ENCODE data around the gene DCLK1. TPM values are rescaled to one million over a fixed set of nuclear protein-coding genes. Genes with fewer than 3 reads are reported as not detected.

Gene DCLK1
- total RNA-seq, 1 experiment from 2014 or later, result 36.2 TPM

DNA sequence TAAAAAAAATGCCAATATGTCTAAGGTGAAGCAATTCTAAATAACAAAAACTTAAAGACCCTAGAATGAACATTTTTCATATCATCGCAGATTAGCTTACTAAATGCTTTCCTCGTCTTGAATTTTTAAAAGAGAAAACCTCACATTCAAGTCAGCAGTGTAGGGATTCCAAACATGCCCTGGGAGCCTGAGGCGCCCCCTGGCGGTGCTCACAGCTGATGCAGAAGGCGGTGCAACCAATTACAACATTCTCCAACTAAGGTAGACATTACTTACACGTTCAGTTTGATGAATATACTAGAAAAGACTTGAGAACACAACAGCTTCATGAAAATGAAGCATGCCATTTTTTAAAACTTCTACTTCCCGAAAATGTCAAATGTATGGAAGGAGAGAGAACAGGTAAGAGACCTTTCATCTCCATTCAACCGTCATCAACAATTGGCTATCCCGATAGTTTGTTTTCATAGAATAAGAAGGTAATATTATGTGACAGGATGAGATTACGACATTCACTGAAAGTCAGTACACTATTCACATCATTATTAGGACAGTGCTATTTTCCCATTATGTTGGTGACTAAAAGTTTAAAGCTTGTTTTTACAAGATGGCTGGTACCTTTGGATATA lies 304.4 kb downstream of the DCLK1 start:
- H3K36me3 Mint-ChIP-seq (ENCODE audit: insufficient read depth in 1 of 3, low read depth in 3 of 3), result peaks cover 1 to 32% (median 10%) of the 10 kb centered on the region in 3 experiments; a peak in 4 of 7 replicates
- H3K4me2 ChIP-seq (ENCODE audit: insufficient read depth, insufficient read length, low read length), result no peak overlapping the region
- no peak overlapping the region for H2BK20ac ChIP-seq (ENCODE audit: low read depth, low read length, poor library complexity, severe bottlenecking)
- no peaks in the 10 kb centered on the region for H3K9me3 Mint-ChIP-seq
- no peak overlapping the region for H2BK15ac ChIP-seq (ENCODE audit: low read depth, low read length)
- no peak overlapping the region for H3K27ac Mint-ChIP-seq
- H3K56ac ChIP-seq (ENCODE audit: insufficient read length, low read depth, low read length), result no peak overlapping the region
- no peaks in the 10 kb centered on the region for H3K27me3 ChIP-seq (ENCODE audit: insufficient read depth, low read length)
- no CpG with 5 or more reads among the region's 10 CpGs for WGBS (ENCODE audit: extremely low coverage, insufficient read length, low lambda C conversion rate)
- no peak overlapping the region for H3K14ac ChIP-seq (ENCODE audit: insufficient read depth, low read length)
- H3K27me3 Mint-ChIP-seq (ENCODE audit: low read depth), result no peaks in the 10 kb centered on the region
- H3K9ac ChIP-seq (ENCODE audit: extremely low read depth, insufficient read length, low read length), result no peak overlapping the region
- H3K79me1 ChIP-seq (ENCODE audit: insufficient read depth, low read depth, low read length, poor library complexity, severe bottlenecking), result no peaks in the 10 kb centered on the region
- TF ChIP-seq, protein P1, sequence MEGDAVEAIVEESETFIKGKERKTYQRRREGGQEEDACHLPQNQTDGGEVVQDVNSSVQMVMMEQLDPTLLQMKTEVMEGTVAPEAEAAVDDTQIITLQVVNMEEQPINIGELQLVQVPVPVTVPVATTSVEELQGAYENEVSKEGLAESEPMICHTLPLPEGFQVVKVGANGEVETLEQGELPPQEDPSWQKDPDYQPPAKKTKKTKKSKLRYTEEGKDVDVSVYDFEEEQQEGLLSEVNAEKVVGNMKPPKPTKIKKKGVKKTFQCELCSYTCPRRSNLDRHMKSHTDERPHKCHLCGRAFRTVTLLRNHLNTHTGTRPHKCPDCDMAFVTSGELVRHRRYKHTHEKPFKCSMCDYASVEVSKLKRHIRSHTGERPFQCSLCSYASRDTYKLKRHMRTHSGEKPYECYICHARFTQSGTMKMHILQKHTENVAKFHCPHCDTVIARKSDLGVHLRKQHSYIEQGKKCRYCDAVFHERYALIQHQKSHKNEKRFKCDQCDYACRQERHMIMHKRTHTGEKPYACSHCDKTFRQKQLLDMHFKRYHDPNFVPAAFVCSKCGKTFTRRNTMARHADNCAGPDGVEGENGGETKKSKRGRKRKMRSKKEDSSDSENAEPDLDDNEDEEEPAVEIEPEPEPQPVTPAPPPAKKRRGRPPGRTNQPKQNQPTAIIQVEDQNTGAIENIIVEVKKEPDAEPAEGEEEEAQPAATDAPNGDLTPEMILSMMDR (conservative IDR thresholded peaks at IDR 0.05), result peak; percentile 82
- no peaks in the 10 kb centered on the region for H3K79me2 ChIP-seq (ENCODE audit: insufficient read depth, low read length)
- no peaks in the 10 kb centered on the region for H3K23me2 ChIP-seq (ENCODE audit: insufficient read length, low read depth, low read length, poor library complexity, severe bottlenecking)
- H3K18ac ChIP-seq (ENCODE audit: insufficient read length, low read depth, low read length), result no peak overlapping the region
- H3K27ac ChIP-seq (ENCODE audit: insufficient read length, low read depth, low read length), result no peak overlapping the region
- H4K91ac ChIP-seq (ENCODE audit: insufficient read length, low read depth, low read length), result no peak overlapping the region
- no peak overlapping the region for H2BK120ac ChIP-seq (ENCODE audit: low read depth, low read length, poor library complexity, severe bottlenecking)
- no peak overlapping the region for H2AK5ac ChIP-seq (ENCODE audit: insufficient read length, low read length)
- H4K8ac ChIP-seq (replicated peaks; ENCODE audit: insufficient read length, low read depth, low read length), result no peak overlapping the region
- no peak overlapping the region for H3K4ac ChIP-seq (ENCODE audit: low read depth, low read length)
- H2AFZ ChIP-seq (ENCODE audit: low read length), result no peak overlapping the region
- no peak overlapping the region for H4K5ac ChIP-seq (ENCODE audit: insufficient read length, low read depth, low read length)
- no peak overlapping the region for H3K23ac ChIP-seq (ENCODE audit: insufficient read length, low read depth, low read length)
- H4K20me1 ChIP-seq (ENCODE audit: control insufficient read depth, insufficient read depth, insufficient read length), result no peaks in the 10 kb centered on the region
- H3K9me3 ChIP-seq (ENCODE audit: control insufficient read depth, low read depth, low read length), result no peaks in the 10 kb centered on the region
- H2BK12ac ChIP-seq (ENCODE audit: insufficient read length, low read depth, low read length), result no peak overlapping the region
- peaks cover 7% of the 10 kb centered on the region for H3K4me1 ChIP-seq (ENCODE audit: insufficient read depth, low read length)
- DNase-seq, result peak; percentile 41
- no peak overlapping the region for H3T11ph ChIP-seq (ENCODE audit: low read length)
- no peak overlapping the region for H3K4me3 Mint-ChIP-seq
- peaks cover 20 to 21% of the 10 kb centered on the region in 2 experiments for H3K4me1 Mint-ChIP-seq
- no peak overlapping the region for H2BK5ac ChIP-seq (ENCODE audit: insufficient read length, low read length)
